NT2/D1 (cell line): ENCODE data around the gene PLIN4.

ENCODE experiments used
- YY1 ChIP-seq: IDR thresholded peaks from 2 replicates; pipeline ENCODE4 v1.6.1; 2011; ENCODE audit not compliant: insufficient read length, insufficient read depth
- ZNF274 ChIP-seq: IDR thresholded peaks from 2 replicates; pipeline ENCODE4 v1.6.1; 2011; ENCODE audit warnings: mild to moderate bottlenecking, low read depth, low read length

DNA sequence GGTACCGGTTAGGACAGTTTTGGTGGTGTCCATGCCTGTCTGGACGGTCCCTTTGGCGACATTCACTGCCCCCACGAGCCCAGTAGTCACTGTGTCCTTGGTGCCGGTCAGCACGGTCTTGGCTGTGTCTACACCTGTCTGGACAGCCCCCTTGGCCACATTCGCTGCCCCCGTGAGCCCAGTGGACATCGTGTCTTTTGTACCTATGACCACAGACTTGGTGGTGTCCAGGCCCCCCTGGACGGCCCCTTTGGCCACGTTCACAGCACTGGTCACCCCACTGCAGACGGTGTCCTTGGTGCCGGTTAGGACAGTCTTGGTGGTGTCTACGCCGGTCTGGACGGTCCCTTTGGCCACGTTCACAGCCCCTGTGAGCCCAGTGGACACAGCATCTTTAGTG lies 6.2 kb downstream of the PLIN4 start:
- TF ChIP-seq YY1, result no peak
- TF ChIP-seq ZNF274, result no peak
